ENCODE data around the gene SLC25A42. TPM values are rescaled to one million over a fixed set of nuclear protein-coding genes. Genes with fewer than 3 reads are reported as not detected.

Gene SLC25A42
- total and polyA plus RNA-seq, 2 experiments from 2014 or later = 13.8 to 23.2 TPM

- Histone ChIP-seq H3K27ac (no peak overlapping the region), H4K20me1 (ENCODE audit: insufficient read depth, poor library complexity, severe bottlenecking) (peaks cover 3% of the 10 kb centered on the region), H3K4me3 (no peak overlapping the region), H3K27me3 (no peaks in the 10 kb centered on the region), H3K36me3 (replicated peaks; ENCODE audit: insufficient read depth, low read depth) (no peaks in the 10 kb centered on the region), H3K4me1 (ENCODE audit: insufficient read depth) (no peaks in the 10 kb centered on the region), H3K9me2 (replicated peaks; ENCODE audit: insufficient read depth) (no peaks in the 10 kb centered on the region), H3K4me2 (no peak overlapping the region), H3K9me3 (ENCODE audit: low read depth) (no peaks in the 10 kb centered on the region), H2AFZ (no peak overlapping the region), H3K79me2 (peaks cover 38% of the 10 kb centered on the region)
- DNase-seq (ENCODE audit: low spot score) = no peak
- TF ChIP-seq EZH2 (IDR thresholded peaks at IDR 0.05; ENCODE audit: borderline replicate concordance) = no peak
- TF ChIP-seq EZH2phosphoT487 (IDR thresholded peaks at IDR 0.05; ENCODE audit: low read depth, severe bottlenecking, unreplicated experiment) = no peak
- no peak for TF ChIP-seq CTCF (IDR thresholded peaks at IDR 0.05; ENCODE audit: poor library complexity)
- WGBS (ENCODE audit: low lambda C conversion rate, missing lambda C conversion rate) = 89% methylated on average over 6 of the region's 6 CpGs
These were observed 20.3 kb upstream of the SLC25A42 start for GRCh38 chr19:19043481-19043880.

- no peak overlapping the region for H3K4me3 ChIP-seq
- no peaks in the 10 kb centered on the region for H3K4me1 ChIP-seq (ENCODE audit: insufficient read depth)
- H4K20me1 ChIP-seq (ENCODE audit: insufficient read depth, poor library complexity, severe bottlenecking) = peaks cover 3% of the 10 kb centered on the region
- no peak overlapping the region for H3K27ac ChIP-seq
- H3K4me2 ChIP-seq = no peak overlapping the region
- H3K27me3 ChIP-seq = no peaks in the 10 kb centered on the region
- no peaks in the 10 kb centered on the region for H3K36me3 ChIP-seq (replicated peaks; ENCODE audit: insufficient read depth, low read depth)
- DNase-seq (ENCODE audit: low spot score) = no peak
- H3K9me3 ChIP-seq (ENCODE audit: low read depth) = no peaks in the 10 kb centered on the region
- no peak overlapping the region for H2AFZ ChIP-seq
- no peak for TF ChIP-seq EZH2 (IDR thresholded peaks at IDR 0.05; ENCODE audit: borderline replicate concordance)
- no peak for TF ChIP-seq CTCF (IDR thresholded peaks at IDR 0.05; ENCODE audit: poor library complexity)
- TF ChIP-seq EZH2phosphoT487 (IDR thresholded peaks at IDR 0.05; ENCODE audit: low read depth, severe bottlenecking, unreplicated experiment) = no peak
- 98% methylated on average over 6 of the region's 6 CpGs for WGBS (ENCODE audit: low lambda C conversion rate, missing lambda C conversion rate)
- no peaks in the 10 kb centered on the region for H3K9me2 ChIP-seq (replicated peaks; ENCODE audit: insufficient read depth)
- H3K79me2 ChIP-seq = peaks cover 34% of the 10 kb centered on the region
These were observed 19.9 kb upstream of the SLC25A42 start for GRCh38 chr19:19043881-19044280.

GRCh38 chr19:19049406-19049805 is 14.4 kb upstream of the SLC25A42 start:
- H4K20me1 ChIP-seq (ENCODE audit: insufficient read depth, poor library complexity, severe bottlenecking) = no peaks in the 10 kb centered on the region
- no peak overlapping the region for H3K27ac ChIP-seq
- H3K4me3 ChIP-seq = no peak overlapping the region
- H3K36me3 ChIP-seq (replicated peaks; ENCODE audit: insufficient read depth, low read depth) = no peaks in the 10 kb centered on the region
- H3K79me2 ChIP-seq = no peaks in the 10 kb centered on the region
- H3K4me1 ChIP-seq (ENCODE audit: insufficient read depth) = no peaks in the 10 kb centered on the region
- no peak for DNase-seq (ENCODE audit: low spot score)
- H3K9me3 ChIP-seq (ENCODE audit: low read depth) = no peaks in the 10 kb centered on the region
- no peak overlapping the region for H3K4me2 ChIP-seq
- H2AFZ ChIP-seq = no peak overlapping the region
- H3K27me3 ChIP-seq = no peaks in the 10 kb centered on the region
- 99% methylated on average over 2 of the region's 2 CpGs for WGBS (ENCODE audit: low lambda C conversion rate, missing lambda C conversion rate)
- H3K9me2 ChIP-seq (replicated peaks; ENCODE audit: insufficient read depth) = no peaks in the 10 kb centered on the region
- TF ChIP-seq EZH2phosphoT487 (IDR thresholded peaks at IDR 0.05; ENCODE audit: low read depth, severe bottlenecking, unreplicated experiment) (no peak), EZH2 (IDR thresholded peaks at IDR 0.05; ENCODE audit: borderline replicate concordance) (no peak), CTCF (IDR thresholded peaks at IDR 0.05; ENCODE audit: poor library complexity) (no peak)

GRCh38 chr19:19050104-19050503 is 13.7 kb upstream of the SLC25A42 start:
- H3K4me2 ChIP-seq = no peak overlapping the region
- H3K36me3 ChIP-seq (replicated peaks; ENCODE audit: insufficient read depth, low read depth) = no peaks in the 10 kb centered on the region
- WGBS (ENCODE audit: low lambda C conversion rate, missing lambda C conversion rate) = 95% methylated on average over 4 of the region's 4 CpGs
- no peaks in the 10 kb centered on the region for H3K27me3 ChIP-seq
- no peaks in the 10 kb centered on the region for H3K9me2 ChIP-seq (replicated peaks; ENCODE audit: insufficient read depth)
- TF ChIP-seq EZH2phosphoT487 (IDR thresholded peaks at IDR 0.05; ENCODE audit: low read depth, severe bottlenecking, unreplicated experiment) (no peak), CTCF (IDR thresholded peaks at IDR 0.05; ENCODE audit: poor library complexity) (no peak), EZH2 (IDR thresholded peaks at IDR 0.05; ENCODE audit: borderline replicate concordance) (no peak)
- H3K9me3 ChIP-seq (ENCODE audit: low read depth) = no peaks in the 10 kb centered on the region
- DNase-seq (ENCODE audit: low spot score) = no peak
- no peak overlapping the region for H3K4me3 ChIP-seq
- no peaks in the 10 kb centered on the region for H3K4me1 ChIP-seq (ENCODE audit: insufficient read depth)
- no peaks in the 10 kb centered on the region for H3K79me2 ChIP-seq
- H2AFZ ChIP-seq = no peak overlapping the region
- H4K20me1 ChIP-seq (ENCODE audit: insufficient read depth, poor library complexity, severe bottlenecking) = no peaks in the 10 kb centered on the region
- no peak overlapping the region for H3K27ac ChIP-seq
